Breast epithelium (tissue), 3 donors: Measurements from ENCODE around the gene MCF2L2.
A peak's percentile ranks its signal among the peaks of the same experiment; 100 is the strongest.

Experiments used
- CTCF ChIP-seq, 3 donors: fragments of 450-650 bp; IDR thresholded peaks; one replicate each; pipeline ENCODE4 v1.5.1; 2016 to 2017; ENCODE audit warnings: antibody characterized with exemption in 3 of 3, mild to moderate bottlenecking in 3 of 3, moderate library complexity in 3 of 3
- POLR2A ChIP-seq: fragments of 450-650 bp; IDR thresholded peaks from one replicate; pipeline ENCODE4 v1.6.1; 2016; ENCODE audit warnings: antibody characterized with exemption, mild to moderate bottlenecking, moderate library complexity
- POLR2AphosphoS5 ChIP-seq, 3 donors: sonication (generic); formaldehyde crosslinking; IDR thresholded peaks; one replicate each; pipeline ENCODE4 v1.6.1; 2017; ENCODE audit warnings: antibody characterized with exemption in 3 of 3

GRCh38 chr3:183327343-183327742 lies 101.1 kb downstream of the MCF2L2 start:
- TF ChIP-seq POLR2AphosphoS5 (IDR thresholded peaks at IDR 0.05) (no peak), CTCF (IDR thresholded peaks at IDR 0.05) (peak in 1 of 3 donors; percentile 23), POLR2A (no peak)
